CD14-positive monocyte (primary cell): ENCODE results near the gene BTBD7. TPM values are rescaled to one million over a fixed set of nuclear protein-coding genes. Genes with fewer than 3 reads are reported as not detected.

Experiments
- DNase-seq, 3 donors: peaks; one replicate each; pipeline ENCODE4 v3.0.0-alpha.2; 2011 to 2022
- H2AFZ ChIP-seq: 2 replicates; pipeline ENCODE4 v1.6.0; 2012; ENCODE audit warnings: mild to moderate bottlenecking, low read depth, low read length, inconsistent platforms; ENCODE audit not compliant: insufficient read depth, poor library complexity, severe bottlenecking
- H3K27ac ChIP-seq, 2 donors: 1 replicate in 1 of 2; 2 replicates in 1 of 2; pipeline ENCODE4 v1.5.1; 2012 to 2013; ENCODE audit warnings: low read length in 2 of 2, control low read depth in 1 of 2, inconsistent platforms in 1 of 2, low read depth in 1 of 2, mild to moderate bottlenecking in 1 of 2
- H3K27me3 ChIP-seq, 2 donors: one replicate each; pipeline versions ENCODE4 v1.6.0 to v1.6.1; 2011 to 2013; ENCODE audit warnings: low read length in 2 of 2; ENCODE audit not compliant: control insufficient read depth in 2 of 2, insufficient read depth in 2 of 2
- H3K36me3 ChIP-seq, 2 donors: replicated peaks in 1 of 2; 1 replicate in 1 of 2; 2 replicates in 1 of 2; pipeline versions ENCODE4 v1.5.1 to v1.6.1; 2012 to 2013; ENCODE audit warnings: low read length in 2 of 2, control low read depth in 1 of 2, inconsistent platforms in 1 of 2, mild to moderate bottlenecking in 1 of 2; ENCODE audit not compliant: insufficient read depth in 2 of 2, control insufficient read depth in 1 of 2
- H3K4me1 ChIP-seq, 2 donors: 1 replicate in 1 of 2; 2 replicates in 1 of 2; pipeline versions ENCODE4 v1.5.1 to v1.6.1; 2012 to 2013; ENCODE audit warnings: low read length in 2 of 2, control low read depth in 1 of 2, inconsistent platforms in 1 of 2, mild to moderate bottlenecking in 1 of 2, moderate library complexity in 1 of 2; ENCODE audit not compliant: insufficient read depth in 2 of 2, control insufficient read depth in 1 of 2
- H3K4me2 ChIP-seq: replicated peaks from 2 replicates; pipeline ENCODE3; 2012; ENCODE audit warnings: low read length, moderate library complexity, mild to moderate bottlenecking; ENCODE audit not compliant: poor library complexity, severe bottlenecking; ENCODE audit errors: extremely low read depth
- H3K4me3 ChIP-seq, 3 experiments: fragments of 200-600 bp in 1 of 3; sonication (generic) in 1 of 3; replicated peaks in 1 of 3; 1 replicate in 2 of 3; 2 replicates in 1 of 3; pipeline ENCODE4 v1.5.1; 2011 to 2013; ENCODE audit warnings: low read length in 3 of 3, mild to moderate bottlenecking in 3 of 3, control low read depth in 2 of 3, low read depth in 2 of 3, inconsistent platforms in 1 of 3, moderate library complexity in 1 of 3
- H3K79me2 ChIP-seq: 2 replicates; pipeline ENCODE4 v1.6.0; 2012; ENCODE audit warnings: mild to moderate bottlenecking, control low read depth, inconsistent platforms, low read length, moderate library complexity; ENCODE audit not compliant: insufficient read depth
- H3K9ac ChIP-seq: 2 replicates; pipeline ENCODE4 v1.6.0; 2017; ENCODE audit warnings: low read length, mild to moderate bottlenecking; ENCODE audit not compliant: insufficient read depth, poor library complexity, severe bottlenecking
- H3K9me3 ChIP-seq, 2 donors: replicated peaks in 1 of 2; 1 replicate in 1 of 2; 2 replicates in 1 of 2; pipeline versions ENCODE4 v1.5.1 to v1.6.1; 2012 to 2013; ENCODE audit warnings: low read length in 2 of 2, control low read depth in 1 of 2; ENCODE audit not compliant: control insufficient read depth in 1 of 2, insufficient read depth in 1 of 2
- H4K20me1 ChIP-seq: 2 replicates; pipeline ENCODE4 v1.6.0; 2012; ENCODE audit warnings: mild to moderate bottlenecking, low read length, control low read depth, moderate library complexity; ENCODE audit not compliant: insufficient read depth
- H3K27ac Mint-ChIP-seq, 7 donors: one replicate each; pipeline ENCODE4 v1.8.0; 2020; ENCODE audit warnings: mild to moderate bottlenecking in 7 of 7, mixed read lengths in 7 of 7, moderate library complexity in 6 of 7, inconsistent platforms in 2 of 7
- H3K27me3 Mint-ChIP-seq, 3 donors: one replicate each; pipeline ENCODE4 v1.8.0; 2021 to 2022; ENCODE audit warnings: low read depth in 3 of 3, mild to moderate bottlenecking in 3 of 3, mixed read lengths in 3 of 3, moderate library complexity in 3 of 3, inconsistent platforms in 1 of 3
- H3K36me3 Mint-ChIP-seq, 2 donors: one replicate each; pipeline ENCODE4 v1.8.0; 2020; ENCODE audit warnings: mixed read lengths in 2 of 2, inconsistent platforms in 1 of 2, mild to moderate bottlenecking in 1 of 2
- H3K4me1 Mint-ChIP-seq: one replicate; pipeline ENCODE4 v1.8.0; 2020; ENCODE audit warnings: mild to moderate bottlenecking, mixed read lengths
- H3K4me3 Mint-ChIP-seq, 2 donors: one replicate each; pipeline ENCODE4 v1.8.0; 2020; ENCODE audit warnings: mild to moderate bottlenecking in 2 of 2, mixed read lengths in 2 of 2, moderate library complexity in 1 of 2
- H3K9me3 Mint-ChIP-seq, 7 donors: one replicate each; pipeline ENCODE4 v1.8.0; 2020 to 2022; ENCODE audit warnings: mixed read lengths in 7 of 7, mild to moderate bottlenecking in 6 of 7, moderate library complexity in 6 of 7, inconsistent platforms in 2 of 7
- CTCF ChIP-seq: fragments of 200-600 bp; IDR thresholded peaks from one replicate; pipeline ENCODE4 v1.8.0; 2022; ENCODE audit warnings: antibody characterized with exemption, mild to moderate bottlenecking
- WGBS: methylation state at CpG from one replicate; pipeline ENCODE4 v1.1.5; 2013; ENCODE audit warnings: missing lambda C conversion rate; ENCODE audit not compliant: insufficient coverage; 5-methylcytosine and 5-hydroxymethylcytosine counted together
- intact Hi-C, 2 donors: fragments of 100-400 bp; cut with micrococcal nuclease; formaldehyde crosslinking; loops; one replicate each; pipeline versions ENCODE4 v1.15.0 to v1.15.1; 2023
- polyA plus RNA-seq, 3 donors: library from polyadenylated mRNA; depleted of rRNA in 1 of 3; unstranded in 2 of 3; stranded (reverse) in 1 of 3; fragments of 300-500 nt in 2 of 3; fragments of >200 nt in 1 of 3; fragmentation: Illumina TruSeq in 2 of 3; gene quantifications; 1 replicate in 2 of 3; 2 replicates in 1 of 3; pipeline ENCODE4 v1.2.3, GENCODE V29; 2012 to 2021

The BTBD7 gene
- polyA plus RNA-seq, 3 donors: 8.3 to 8.6 (median 8.5) TPM

- Histone ChIP-seq H3K27me3 (no peaks in the 10 kb centered on the region), H3K4me2 (no peak overlapping the region), H3K27ac (no peak overlapping the region), H3K4me1 (no peaks in the 10 kb centered on the region), H3K79me2 (no peaks in the 10 kb centered on the region), H3K36me3 (peaks cover 9 to 25% of the 10 kb centered on the region in 2 donors), H3K9ac (no peak overlapping the region), H3K9me3 (no peaks in the 10 kb centered on the region), H3K4me3 (no peak overlapping the region), H4K20me1 (no peaks in the 10 kb centered on the region), H2AFZ (no peak overlapping the region)
- H3K27ac Mint-ChIP-seq: no peak overlapping the region
- intact Hi-C loops: no loop called here
- no peak for DNase-seq
- no peaks in the 10 kb centered on the region for H3K9me3 Mint-ChIP-seq
- TF ChIP-seq CTCF: no peak
- no peaks in the 10 kb centered on the region for H3K4me1 Mint-ChIP-seq
- WGBS: 100% methylated on average over 1 of the region's 1 CpG
- peaks cover 15 to 26% of the 10 kb centered on the region in 2 donors for H3K36me3 Mint-ChIP-seq
- no peaks in the 10 kb centered on the region for H3K27me3 Mint-ChIP-seq
- H3K4me3 Mint-ChIP-seq: no peak overlapping the region
These were observed 137.4 kb downstream of the BTBD7 start for GRCh38 chr14:93195316-93195999.

Other genes starting within 250 kb of the BTBD7 start
- gene ITPK1, start 217.1 kb downstream of the BTBD7 start, polyA plus RNA-seq: 100 to 1,000 TPM in 1 of 3 donors, 10 to 100 TPM in 2; 57.1 to 144 (median 63.0) TPM
- 10 to 100 TPM; 22.5 to 53.9 (median 22.6) TPM for gene MOAP1, start 148.1 kb downstream of the BTBD7 start, polyA plus RNA-seq
- 10 to 100 TPM; 10.8 to 43.3 (median 36.9) TPM for gene LYSET, start 147.7 kb downstream of the BTBD7 start, polyA plus RNA-seq
- 10 to 100 TPM in 2 of 3 donors, 1 to 10 TPM in 1; 4.8 to 24.0 (median 22.7) TPM for gene GON7, start 126.0 kb downstream of the BTBD7 start, polyA plus RNA-seq
- gene UBR7, start 125.8 kb downstream of the BTBD7 start, polyA plus RNA-seq: 10 to 100 TPM in 2 of 3 donors, 1 to 10 TPM in 1; 8.2 to 16.7 (median 14.0) TPM
- not detected for gene COX8C, start 14.1 kb upstream of the BTBD7 start, polyA plus RNA-seq
- gene UNC79, start 97.9 kb upstream of the BTBD7 start, polyA plus RNA-seq: under 1 TPM in 2 of 3 donors, not detected in 1; 0.01 to 0.02 TPM